ENCODE results near the gene COQ2. TPM values are rescaled to one million over a fixed set of nuclear protein-coding genes. Genes with fewer than 3 reads are reported as not detected.

COQ2 gene
- total and polyA plus RNA-seq, 2 of the 13 experiments (the other 11 are each of a cell fraction or from before 2014, with no cell fraction given): 10.1 to 17.3 TPM

DNA sequence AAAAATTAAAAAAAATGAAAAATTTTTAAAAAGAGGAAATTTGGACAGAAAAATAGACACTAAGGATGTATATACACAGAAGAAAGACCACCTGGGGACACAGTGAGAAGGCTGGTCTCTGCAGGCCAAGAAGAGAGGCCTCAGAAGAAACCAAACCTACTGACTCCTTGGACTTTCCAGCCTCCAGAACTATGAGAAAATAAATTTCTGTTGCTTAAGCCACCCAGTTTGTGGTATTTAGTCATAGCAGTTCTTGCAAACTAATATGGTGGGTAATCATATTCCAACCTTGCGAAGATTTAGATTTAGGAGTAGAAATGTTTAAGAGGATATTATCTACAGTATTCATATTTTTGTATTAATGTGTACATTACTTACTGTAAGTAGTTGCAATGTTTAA, 56.4 kb downstream of the COQ2 start (continued):
- no peak for TF ChIP-seq SALL2 (CRISPR knock-in tag; IDR thresholded peaks at IDR 0.05)
- TF ChIP-seq, protein P1, sequence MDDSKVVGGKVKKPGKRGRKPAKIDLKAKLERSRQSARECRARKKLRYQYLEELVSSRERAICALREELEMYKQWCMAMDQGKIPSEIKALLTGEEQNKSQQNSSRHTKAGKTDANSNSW (CRISPR knock-in tag; IDR thresholded peaks at IDR 0.05; ENCODE audit: borderline replicate concordance): no peak
- TF ChIP-seq, protein P2, sequence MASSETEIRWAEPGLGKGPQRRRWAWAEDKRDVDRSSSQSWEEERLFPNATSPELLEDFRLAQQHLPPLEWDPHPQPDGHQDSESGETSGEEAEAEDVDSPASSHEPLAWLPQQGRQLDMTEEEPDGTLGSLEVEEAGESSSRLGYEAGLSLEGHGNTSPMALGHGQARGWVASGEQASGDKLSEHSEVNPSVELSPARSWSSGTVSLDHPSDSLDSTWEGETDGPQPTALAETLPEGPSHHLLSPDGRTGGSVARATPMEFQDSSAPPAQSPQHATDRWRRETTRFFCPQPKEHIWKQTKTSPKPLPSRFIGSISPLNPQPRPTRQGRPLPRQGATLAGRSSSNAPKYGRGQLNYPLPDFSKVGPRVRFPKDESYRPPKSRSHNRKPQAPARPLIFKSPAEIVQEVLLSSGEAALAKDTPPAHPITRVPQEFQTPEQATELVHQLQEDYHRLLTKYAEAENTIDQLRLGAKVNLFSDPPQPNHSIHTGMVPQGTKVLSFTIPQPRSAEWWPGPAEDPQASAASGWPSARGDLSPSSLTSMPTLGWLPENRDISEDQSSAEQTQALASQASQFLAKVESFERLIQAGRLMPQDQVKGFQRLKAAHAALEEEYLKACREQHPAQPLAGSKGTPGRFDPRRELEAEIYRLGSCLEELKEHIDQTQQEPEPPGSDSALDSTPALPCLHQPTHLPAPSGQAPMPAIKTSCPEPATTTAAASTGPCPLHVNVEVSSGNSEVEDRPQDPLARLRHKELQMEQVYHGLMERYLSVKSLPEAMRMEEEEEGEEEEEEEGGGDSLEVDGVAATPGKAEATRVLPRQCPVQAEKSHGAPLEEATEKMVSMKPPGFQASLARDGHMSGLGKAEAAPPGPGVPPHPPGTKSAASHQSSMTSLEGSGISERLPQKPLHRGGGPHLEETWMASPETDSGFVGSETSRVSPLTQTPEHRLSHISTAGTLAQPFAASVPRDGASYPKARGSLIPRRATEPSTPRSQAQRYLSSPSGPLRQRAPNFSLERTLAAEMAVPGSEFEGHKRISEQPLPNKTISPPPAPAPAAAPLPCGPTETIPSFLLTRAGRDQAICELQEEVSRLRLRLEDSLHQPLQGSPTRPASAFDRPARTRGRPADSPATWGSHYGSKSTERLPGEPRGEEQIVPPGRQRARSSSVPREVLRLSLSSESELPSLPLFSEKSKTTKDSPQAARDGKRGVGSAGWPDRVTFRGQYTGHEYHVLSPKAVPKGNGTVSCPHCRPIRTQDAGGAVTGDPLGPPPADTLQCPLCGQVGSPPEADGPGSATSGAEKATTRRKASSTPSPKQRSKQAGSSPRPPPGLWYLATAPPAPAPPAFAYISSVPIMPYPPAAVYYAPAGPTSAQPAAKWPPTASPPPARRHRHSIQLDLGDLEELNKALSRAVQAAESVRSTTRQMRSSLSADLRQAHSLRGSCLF (CRISPR knock-in tag; IDR thresholded peaks at IDR 0.05; ENCODE audit: borderline replicate concordance): no peak
- TF ChIP-seq KAT2B (IDR thresholded peaks at IDR 0.05; ENCODE audit: borderline replicate concordance, low read depth, low read length): no peak
- TF ChIP-seq, protein P3, sequence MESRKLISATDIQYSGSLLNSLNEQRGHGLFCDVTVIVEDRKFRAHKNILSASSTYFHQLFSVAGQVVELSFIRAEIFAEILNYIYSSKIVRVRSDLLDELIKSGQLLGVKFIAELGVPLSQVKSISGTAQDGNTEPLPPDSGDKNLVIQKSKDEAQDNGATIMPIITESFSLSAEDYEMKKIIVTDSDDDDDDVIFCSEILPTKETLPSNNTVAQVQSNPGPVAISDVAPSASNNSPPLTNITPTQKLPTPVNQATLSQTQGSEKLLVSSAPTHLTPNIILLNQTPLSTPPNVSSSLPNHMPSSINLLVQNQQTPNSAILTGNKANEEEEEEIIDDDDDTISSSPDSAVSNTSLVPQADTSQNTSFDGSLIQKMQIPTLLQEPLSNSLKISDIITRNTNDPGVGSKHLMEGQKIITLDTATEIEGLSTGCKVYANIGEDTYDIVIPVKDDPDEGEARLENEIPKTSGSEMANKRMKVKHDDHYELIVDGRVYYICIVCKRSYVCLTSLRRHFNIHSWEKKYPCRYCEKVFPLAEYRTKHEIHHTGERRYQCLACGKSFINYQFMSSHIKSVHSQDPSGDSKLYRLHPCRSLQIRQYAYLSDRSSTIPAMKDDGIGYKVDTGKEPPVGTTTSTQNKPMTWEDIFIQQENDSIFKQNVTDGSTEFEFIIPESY (CRISPR knock-in tag; IDR thresholded peaks at IDR 0.05): no peak

Data from HepG2 (cell line).